ENCODE measurements around the gene NSG1. TPM values are rescaled to one million over a fixed set of nuclear protein-coding genes. Genes with fewer than 3 reads are reported as not detected.

Gene NSG1
- total RNA-seq, 1 donor from 2014 or later: 12.7 TPM

DNA sequence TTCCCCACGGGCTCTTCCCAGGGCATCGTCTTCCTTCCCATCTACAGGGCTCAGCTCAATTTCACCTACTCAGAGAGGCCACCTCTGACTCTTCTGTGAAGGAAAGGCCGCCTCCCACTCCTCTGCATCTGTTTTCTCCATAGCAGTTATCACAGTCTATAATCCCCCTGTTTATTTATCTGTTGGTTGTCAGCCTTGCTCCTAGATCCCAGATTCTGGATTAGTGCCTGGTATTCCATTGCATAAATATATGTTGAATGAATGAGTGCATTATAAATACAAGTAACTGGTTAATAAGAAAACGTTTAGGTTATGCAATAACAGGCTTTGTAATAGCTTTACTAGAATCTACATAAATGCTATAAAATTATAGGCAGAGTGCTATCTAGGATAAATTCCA, 52.9 kb downstream of the NSG1 start:
- no peak for DNase-seq (ENCODE audit: low read depth)
- Histone ChIP-seq H3K27me3 (ENCODE audit: control insufficient read depth, insufficient read depth, low read length) (no peaks in the 10 kb centered on the region), H3K36me3 (ENCODE audit: control insufficient read depth, insufficient read depth, low read length) (no peaks in the 10 kb centered on the region), H3K4me3 (ENCODE audit: low read depth, low read length) (no peak overlapping the region)
- TF ChIP-seq, protein P1, sequence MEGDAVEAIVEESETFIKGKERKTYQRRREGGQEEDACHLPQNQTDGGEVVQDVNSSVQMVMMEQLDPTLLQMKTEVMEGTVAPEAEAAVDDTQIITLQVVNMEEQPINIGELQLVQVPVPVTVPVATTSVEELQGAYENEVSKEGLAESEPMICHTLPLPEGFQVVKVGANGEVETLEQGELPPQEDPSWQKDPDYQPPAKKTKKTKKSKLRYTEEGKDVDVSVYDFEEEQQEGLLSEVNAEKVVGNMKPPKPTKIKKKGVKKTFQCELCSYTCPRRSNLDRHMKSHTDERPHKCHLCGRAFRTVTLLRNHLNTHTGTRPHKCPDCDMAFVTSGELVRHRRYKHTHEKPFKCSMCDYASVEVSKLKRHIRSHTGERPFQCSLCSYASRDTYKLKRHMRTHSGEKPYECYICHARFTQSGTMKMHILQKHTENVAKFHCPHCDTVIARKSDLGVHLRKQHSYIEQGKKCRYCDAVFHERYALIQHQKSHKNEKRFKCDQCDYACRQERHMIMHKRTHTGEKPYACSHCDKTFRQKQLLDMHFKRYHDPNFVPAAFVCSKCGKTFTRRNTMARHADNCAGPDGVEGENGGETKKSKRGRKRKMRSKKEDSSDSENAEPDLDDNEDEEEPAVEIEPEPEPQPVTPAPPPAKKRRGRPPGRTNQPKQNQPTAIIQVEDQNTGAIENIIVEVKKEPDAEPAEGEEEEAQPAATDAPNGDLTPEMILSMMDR (IDR thresholded peaks at IDR 0.05; ENCODE audit: insufficient read depth, low read length, poor library complexity, severe bottlenecking): no peak

DNA sequence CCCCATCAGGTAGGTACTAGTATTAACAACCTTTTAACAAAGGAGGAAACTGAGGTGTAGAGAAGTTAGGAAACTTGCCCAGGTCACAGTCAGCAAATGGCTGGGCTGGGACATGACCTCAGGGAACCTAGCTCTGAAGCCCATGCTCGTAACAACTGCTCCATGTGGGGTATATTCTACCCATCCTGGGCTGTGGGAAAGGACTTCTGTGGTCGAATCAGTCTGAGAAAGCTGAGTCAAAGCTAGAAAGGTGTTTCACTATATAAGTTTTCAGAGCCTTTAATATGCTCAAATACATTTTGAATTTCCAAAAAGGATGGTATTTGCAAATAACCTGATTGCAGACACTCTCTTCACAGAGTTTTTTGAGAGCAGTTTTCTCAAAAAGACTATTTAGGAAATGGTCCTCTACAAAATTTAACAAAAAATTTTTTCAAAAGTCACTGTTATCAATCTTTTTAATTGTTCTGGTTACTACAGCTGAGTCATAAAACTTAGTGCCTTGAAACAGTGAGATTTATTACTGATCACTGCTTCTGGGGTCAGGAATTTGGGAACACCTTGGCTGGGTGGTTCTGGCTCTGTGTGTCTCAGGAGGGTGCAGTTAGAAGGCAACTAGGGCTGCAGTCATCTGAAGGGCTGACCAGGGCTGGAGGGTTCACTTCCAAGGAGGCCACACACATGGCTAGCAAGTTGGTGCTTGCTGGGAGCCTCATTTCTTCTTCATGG, 53.6 kb downstream of the NSG1 start:
- no peak for DNase-seq (ENCODE audit: low read depth)
- no peaks in the 10 kb centered on the region for H3K36me3 ChIP-seq (ENCODE audit: control insufficient read depth, insufficient read depth, low read length)
- H3K27me3 ChIP-seq (ENCODE audit: control insufficient read depth, insufficient read depth, low read length): no peaks in the 10 kb centered on the region

DNA sequence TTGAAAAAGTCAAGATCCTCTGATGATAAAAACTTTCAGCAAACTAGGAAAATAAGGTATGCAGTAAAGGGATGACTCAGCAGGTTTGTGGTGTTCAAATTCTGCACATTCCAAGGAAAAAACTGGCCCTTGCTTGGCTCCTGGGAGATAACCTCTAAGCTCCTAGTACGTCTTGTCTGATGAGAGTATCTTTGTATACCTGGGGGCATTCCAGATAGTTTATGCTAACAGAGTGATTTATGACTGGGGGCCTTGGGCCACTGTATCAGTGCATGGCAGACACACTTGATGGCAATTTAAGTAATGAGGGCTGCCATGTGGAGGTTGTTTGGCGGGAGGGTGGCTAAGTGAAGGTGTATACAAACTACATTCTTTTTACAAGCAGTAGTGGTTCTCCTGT, 56.9 kb downstream of the NSG1 start:
- TF ChIP-seq, protein P1 (IDR thresholded peaks at IDR 0.05; ENCODE audit: insufficient read depth, low read length, poor library complexity, severe bottlenecking): no peak
- no peaks in the 10 kb centered on the region for H3K27me3 ChIP-seq (ENCODE audit: control insufficient read depth, insufficient read depth, low read length)
- H3K36me3 ChIP-seq (ENCODE audit: control insufficient read depth, insufficient read depth, low read length): no peaks in the 10 kb centered on the region
- no peak overlapping the region for H3K4me3 ChIP-seq (ENCODE audit: low read depth, low read length)
- DNase-seq (ENCODE audit: low read depth): peak; percentile 38

More for the DNA sequence above, 53.6 kb downstream of the NSG1 start:
- TF ChIP-seq, protein P1 (IDR thresholded peaks at IDR 0.05; ENCODE audit: insufficient read depth, low read length, poor library complexity, severe bottlenecking): no peak
- no peak overlapping the region for H3K4me3 ChIP-seq (ENCODE audit: low read depth, low read length)

DNA sequence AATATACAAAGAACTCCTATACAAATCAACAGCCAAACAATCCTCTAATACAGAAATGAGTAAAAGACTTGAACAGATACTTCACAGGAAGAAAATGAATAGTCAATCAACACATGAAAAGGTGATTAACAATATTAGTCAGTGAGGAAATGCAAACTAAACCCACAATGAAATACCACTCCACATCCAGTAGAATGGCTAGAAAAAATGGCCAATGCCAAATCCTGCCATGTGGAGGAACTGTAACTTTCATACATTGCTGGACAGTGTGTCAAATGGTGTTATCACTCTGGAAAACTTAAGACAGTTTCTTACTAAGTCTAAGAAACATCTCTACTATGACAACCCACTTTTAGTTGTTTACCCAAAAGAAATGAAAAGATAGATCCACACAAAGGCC, 59.5 kb downstream of the NSG1 start:
- Histone ChIP-seq H3K36me3 (ENCODE audit: control insufficient read depth, insufficient read depth, low read length) (no peaks in the 10 kb centered on the region), H3K27me3 (ENCODE audit: control insufficient read depth, insufficient read depth, low read length) (no peaks in the 10 kb centered on the region), H3K4me3 (ENCODE audit: low read depth, low read length) (no peak overlapping the region)
- TF ChIP-seq, protein P1 (IDR thresholded peaks at IDR 0.05; ENCODE audit: insufficient read depth, low read length, poor library complexity, severe bottlenecking): no peak
- no peak for DNase-seq (ENCODE audit: low read depth)

DNA sequence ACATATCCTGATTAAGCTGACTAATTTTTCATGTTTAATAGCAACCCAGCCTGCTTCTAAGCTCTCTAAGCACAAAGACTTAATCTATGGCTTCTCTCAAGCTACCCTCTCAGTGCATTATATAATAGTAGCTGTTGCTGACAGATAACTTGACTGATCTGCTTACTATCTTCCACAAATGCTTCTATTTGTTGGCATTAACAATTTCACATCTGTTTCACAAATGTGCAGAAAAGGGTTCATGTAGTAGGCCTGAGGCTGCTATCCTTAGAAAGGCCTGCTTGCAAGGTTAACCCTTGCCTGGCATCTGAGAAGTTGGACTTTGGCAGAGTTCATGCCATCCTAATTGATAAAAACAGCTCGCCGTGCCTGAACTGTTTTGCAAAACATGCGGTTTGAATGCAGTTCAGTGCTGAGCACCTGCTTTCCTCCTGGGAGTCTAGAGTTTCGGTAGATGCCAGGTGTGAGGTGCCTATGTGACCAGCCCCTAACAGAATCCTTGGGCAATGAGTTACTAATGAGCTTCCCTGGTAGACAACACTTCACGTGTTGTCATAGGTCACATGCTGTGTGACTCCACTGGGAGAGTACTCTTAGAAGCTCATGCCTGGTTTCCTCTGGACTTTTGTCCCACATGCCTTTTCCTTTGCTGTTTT, 68.4 kb downstream of the NSG1 start:
- no peak overlapping the region for H3K4me3 ChIP-seq (ENCODE audit: low read depth, low read length)
- H3K27me3 ChIP-seq (ENCODE audit: control insufficient read depth, insufficient read depth, low read length): no peaks in the 10 kb centered on the region
- H3K36me3 ChIP-seq (ENCODE audit: control insufficient read depth, insufficient read depth, low read length): no peaks in the 10 kb centered on the region
- DNase-seq (ENCODE audit: low read depth): no peak
- TF ChIP-seq, protein P1 (IDR thresholded peaks at IDR 0.05; ENCODE audit: insufficient read depth, low read length, poor library complexity, severe bottlenecking): no peak

Measured in kidney epithelial cell (primary cell).